ENCODE results near the gene FXYD1.

- TF ChIP-seq, protein P1, sequence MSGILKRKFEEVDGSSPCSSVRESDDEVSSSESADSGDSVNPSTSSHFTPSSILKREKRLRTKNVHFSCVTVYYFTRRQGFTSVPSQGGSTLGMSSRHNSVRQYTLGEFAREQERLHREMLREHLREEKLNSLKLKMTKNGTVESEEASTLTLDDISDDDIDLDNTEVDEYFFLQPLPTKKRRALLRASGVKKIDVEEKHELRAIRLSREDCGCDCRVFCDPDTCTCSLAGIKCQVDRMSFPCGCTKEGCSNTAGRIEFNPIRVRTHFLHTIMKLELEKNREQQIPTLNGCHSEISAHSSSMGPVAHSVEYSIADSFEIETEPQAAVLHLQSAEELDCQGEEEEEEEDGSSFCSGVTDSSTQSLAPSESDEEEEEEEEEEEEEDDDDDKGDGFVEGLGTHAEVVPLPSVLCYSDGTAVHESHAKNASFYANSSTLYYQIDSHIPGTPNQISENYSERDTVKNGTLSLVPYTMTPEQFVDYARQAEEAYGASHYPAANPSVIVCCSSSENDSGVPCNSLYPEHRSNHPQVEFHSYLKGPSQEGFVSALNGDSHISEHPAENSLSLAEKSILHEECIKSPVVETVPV (CRISPR knock-in tag; IDR thresholded peaks at IDR 0.05): no peak
- TF ChIP-seq PPARA (CRISPR knock-in tag; IDR thresholded peaks at IDR 0.05; ENCODE audit: borderline replicate concordance): no peak
- TF ChIP-seq, protein P2, sequence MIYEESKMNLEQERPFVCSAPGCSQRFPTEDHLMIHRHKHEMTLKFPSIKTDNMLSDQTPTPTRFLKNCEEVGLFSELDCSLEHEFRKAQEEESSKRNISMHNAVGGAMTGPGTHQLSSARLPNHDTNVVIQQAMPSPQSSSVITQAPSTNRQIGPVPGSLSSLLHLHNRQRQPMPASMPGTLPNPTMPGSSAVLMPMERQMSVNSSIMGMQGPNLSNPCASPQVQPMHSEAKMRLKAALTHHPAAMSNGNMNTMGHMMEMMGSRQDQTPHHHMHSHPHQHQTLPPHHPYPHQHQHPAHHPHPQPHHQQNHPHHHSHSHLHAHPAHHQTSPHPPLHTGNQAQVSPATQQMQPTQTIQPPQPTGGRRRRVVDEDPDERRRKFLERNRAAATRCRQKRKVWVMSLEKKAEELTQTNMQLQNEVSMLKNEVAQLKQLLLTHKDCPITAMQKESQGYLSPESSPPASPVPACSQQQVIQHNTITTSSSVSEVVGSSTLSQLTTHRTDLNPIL (CRISPR knock-in tag; IDR thresholded peaks at IDR 0.05; ENCODE audit: low read depth): no peak
- TF ChIP-seq CSDC2 (CRISPR knock-in tag; IDR thresholded peaks at IDR 0.05): no peak
- no peak for TF ChIP-seq PATZ1 (CRISPR knock-in tag; IDR thresholded peaks at IDR 0.05; ENCODE audit: borderline replicate concordance)
- no peak for TF ChIP-seq RARB (CRISPR knock-in tag; IDR thresholded peaks at IDR 0.05)
- no peak for TF ChIP-seq TSHZ2 (CRISPR knock-in tag; IDR thresholded peaks at IDR 0.05)
- no peak for TF ChIP-seq ZFP30 (CRISPR knock-in tag; IDR thresholded peaks at IDR 0.05)
- no peak for TF ChIP-seq OSR1 (CRISPR knock-in tag; IDR thresholded peaks at IDR 0.05)
- no peak for TF ChIP-seq ZNF565 (CRISPR knock-in tag; conservative IDR thresholded peaks at IDR 0.05; ENCODE audit: low read depth)
Measured at GRCh38 chr19:35138305-35138892, at the start of gene FXYD1.

Data from SK-N-SH treated with all-trans-retinoic acid at 6 μM for 48 hours (cell line).